RWPE2 (cell line): Measurements from ENCODE around the gene MYL2.

Source experiments
- ATAC-seq: fragments of 200-7000 bp; cut with Tn5 transposase; 3 replicates; pipeline ENCODE4 v1.9.1; 2021; ENCODE audit warnings: low read depth
- DNase-seq: peaks from one replicate; pipeline ENCODE4 v3.0.0-alpha.2; 2020; ENCODE audit warnings: low spot score
- H3K27ac ChIP-seq: fragments of 450-650 bp; 2 replicates; pipeline ENCODE4 v1.5.1; 2017; ENCODE audit warnings: mild to moderate bottlenecking; ENCODE audit not compliant: poor library complexity, severe bottlenecking
- H3K27me3 ChIP-seq: fragments of 250-450 bp; sonication (Bioruptor Pico); 2 replicates; pipeline ENCODE4 v1.5.1; 2021; ENCODE audit warnings: mild to moderate bottlenecking, moderate library complexity; ENCODE audit not compliant: insufficient read depth, poor library complexity, severe bottlenecking
- H3K36me3 ChIP-seq: fragments of 250-450 bp; sonication (Bioruptor Pico); 2 replicates; pipeline ENCODE4 v1.5.1; 2020; ENCODE audit warnings: low read depth, mild to moderate bottlenecking, moderate library complexity
- H3K4me1 ChIP-seq: fragments of 250-450 bp; sonication (Bioruptor Pico); 2 replicates; pipeline ENCODE4 v1.5.1; 2021; ENCODE audit warnings: mild to moderate bottlenecking, moderate library complexity; ENCODE audit not compliant: insufficient read depth, poor library complexity, severe bottlenecking
- H3K4me3 ChIP-seq: fragments of 250-450 bp; sonication (Bioruptor Pico); 2 replicates; pipeline ENCODE4 v1.5.1; 2021; ENCODE audit warnings: mild to moderate bottlenecking, moderate library complexity; ENCODE audit not compliant: severe bottlenecking
- H3K9me3 ChIP-seq: fragments of 250-450 bp; sonication (Bioruptor Pico); 2 replicates; pipeline ENCODE4 v1.5.1; 2021; ENCODE audit warnings: mild to moderate bottlenecking, moderate library complexity; ENCODE audit not compliant: severe bottlenecking
- TF ChIP-seq, protein P1 (sequence below): fragments of 450-650 bp; IDR thresholded peaks from one replicate; pipeline ENCODE4 v1.5.1; 2017; ENCODE audit warnings: mild to moderate bottlenecking, moderate library complexity; ENCODE audit not compliant: poor library complexity, severe bottlenecking

Gene MYL2

GRCh38 chr12:110863161-110863560, 57.2 kb downstream of the MYL2 start:
- Histone ChIP-seq H3K27me3 (no peaks in the 10 kb centered on the region), H3K9me3 (no peaks in the 10 kb centered on the region), H3K4me3 (no peak overlapping the region), H3K4me1 (no peaks in the 10 kb centered on the region), H3K36me3 (no peaks in the 10 kb centered on the region), H3K27ac (no peak overlapping the region)
- TF ChIP-seq, protein P1, sequence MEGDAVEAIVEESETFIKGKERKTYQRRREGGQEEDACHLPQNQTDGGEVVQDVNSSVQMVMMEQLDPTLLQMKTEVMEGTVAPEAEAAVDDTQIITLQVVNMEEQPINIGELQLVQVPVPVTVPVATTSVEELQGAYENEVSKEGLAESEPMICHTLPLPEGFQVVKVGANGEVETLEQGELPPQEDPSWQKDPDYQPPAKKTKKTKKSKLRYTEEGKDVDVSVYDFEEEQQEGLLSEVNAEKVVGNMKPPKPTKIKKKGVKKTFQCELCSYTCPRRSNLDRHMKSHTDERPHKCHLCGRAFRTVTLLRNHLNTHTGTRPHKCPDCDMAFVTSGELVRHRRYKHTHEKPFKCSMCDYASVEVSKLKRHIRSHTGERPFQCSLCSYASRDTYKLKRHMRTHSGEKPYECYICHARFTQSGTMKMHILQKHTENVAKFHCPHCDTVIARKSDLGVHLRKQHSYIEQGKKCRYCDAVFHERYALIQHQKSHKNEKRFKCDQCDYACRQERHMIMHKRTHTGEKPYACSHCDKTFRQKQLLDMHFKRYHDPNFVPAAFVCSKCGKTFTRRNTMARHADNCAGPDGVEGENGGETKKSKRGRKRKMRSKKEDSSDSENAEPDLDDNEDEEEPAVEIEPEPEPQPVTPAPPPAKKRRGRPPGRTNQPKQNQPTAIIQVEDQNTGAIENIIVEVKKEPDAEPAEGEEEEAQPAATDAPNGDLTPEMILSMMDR: no peak
- DNase-seq (no peak), ATAC-seq (no peak)

DNA sequence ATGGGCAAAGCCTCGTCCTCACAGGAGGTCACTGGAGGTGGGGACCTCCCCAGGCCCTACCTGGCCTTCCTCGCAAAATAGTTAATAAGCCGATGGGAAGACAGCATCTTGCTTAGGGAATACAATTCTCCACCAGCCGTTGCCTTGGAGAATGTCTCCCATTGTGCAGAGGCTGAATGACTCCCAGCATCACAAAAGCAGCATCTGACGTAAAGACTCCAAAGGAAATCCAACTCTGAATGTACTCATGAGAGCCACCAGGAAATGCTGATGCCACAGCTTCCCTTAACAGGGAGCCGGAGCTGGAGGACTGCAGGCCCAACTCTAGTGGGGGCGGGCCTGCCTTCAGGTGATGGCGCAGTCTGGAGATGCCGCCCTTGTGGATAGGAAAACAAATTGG, 58.0 kb downstream of the MYL2 start:
- DNase-seq (no peak), ATAC-seq (no peak)
- Histone ChIP-seq H3K4me1 (no peaks in the 10 kb centered on the region), H3K27ac (no peak overlapping the region), H3K27me3 (no peaks in the 10 kb centered on the region), H3K36me3 (no peaks in the 10 kb centered on the region), H3K9me3 (no peaks in the 10 kb centered on the region), H3K4me3 (no peak overlapping the region)
- TF ChIP-seq, protein P1: no peak

GRCh38 chr12:110861729-110862128, 58.6 kb downstream of the MYL2 start:
- H3K36me3 ChIP-seq: no peaks in the 10 kb centered on the region
- no peaks in the 10 kb centered on the region for H3K27me3 ChIP-seq
- no peak overlapping the region for H3K27ac ChIP-seq
- ATAC-seq: no peak
- TF ChIP-seq, protein P1: no peak
- no peaks in the 10 kb centered on the region for H3K4me1 ChIP-seq
- no peak overlapping the region for H3K4me3 ChIP-seq
- no peaks in the 10 kb centered on the region for H3K9me3 ChIP-seq
- DNase-seq: no peak
